Measurements from ENCODE around the gene FCN2.

The FCN2 gene

DNA sequence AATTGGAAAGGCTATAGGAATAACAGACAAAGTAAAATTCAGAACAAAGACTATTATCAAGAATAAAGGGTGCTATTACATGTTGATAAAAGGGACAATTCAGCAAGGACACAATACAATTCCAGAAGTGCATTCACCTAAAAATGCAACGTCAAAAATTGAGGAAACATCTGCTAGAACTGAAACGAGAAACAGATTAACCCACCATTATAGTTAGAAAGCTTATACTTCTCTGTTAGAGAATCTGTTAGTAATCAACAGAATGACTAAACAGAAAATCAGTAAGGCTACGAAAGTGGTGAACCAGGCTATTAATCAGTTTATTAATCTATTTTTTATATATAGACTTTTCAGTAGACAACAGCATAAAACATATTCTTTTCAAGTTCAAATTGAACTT, 22.3 kb downstream of the FCN2 start:
- Histone ChIP-seq H3K27me3 (replicated peaks; ENCODE audit: insufficient read depth, low read length) (peaks cover 80% of the 10 kb centered on the region), H3K4me1 (ENCODE audit: low read length) (0 out of 2 replicates have a peak, but pooled peaks cover 3% of the 10 kb centered on the region)

GRCh38 chr9:134908524-134909309, 28.1 kb downstream of the FCN2 start:
- no peak for TF ChIP-seq EZH2 (optimal IDR thresholded peaks at IDR 0.05; ENCODE audit: low read depth, low read length)
- TF ChIP-seq EZH2phosphoT487 (IDR thresholded peaks at IDR 0.05; ENCODE audit: low read length) = no peak
- TF ChIP-seq, protein P1, sequence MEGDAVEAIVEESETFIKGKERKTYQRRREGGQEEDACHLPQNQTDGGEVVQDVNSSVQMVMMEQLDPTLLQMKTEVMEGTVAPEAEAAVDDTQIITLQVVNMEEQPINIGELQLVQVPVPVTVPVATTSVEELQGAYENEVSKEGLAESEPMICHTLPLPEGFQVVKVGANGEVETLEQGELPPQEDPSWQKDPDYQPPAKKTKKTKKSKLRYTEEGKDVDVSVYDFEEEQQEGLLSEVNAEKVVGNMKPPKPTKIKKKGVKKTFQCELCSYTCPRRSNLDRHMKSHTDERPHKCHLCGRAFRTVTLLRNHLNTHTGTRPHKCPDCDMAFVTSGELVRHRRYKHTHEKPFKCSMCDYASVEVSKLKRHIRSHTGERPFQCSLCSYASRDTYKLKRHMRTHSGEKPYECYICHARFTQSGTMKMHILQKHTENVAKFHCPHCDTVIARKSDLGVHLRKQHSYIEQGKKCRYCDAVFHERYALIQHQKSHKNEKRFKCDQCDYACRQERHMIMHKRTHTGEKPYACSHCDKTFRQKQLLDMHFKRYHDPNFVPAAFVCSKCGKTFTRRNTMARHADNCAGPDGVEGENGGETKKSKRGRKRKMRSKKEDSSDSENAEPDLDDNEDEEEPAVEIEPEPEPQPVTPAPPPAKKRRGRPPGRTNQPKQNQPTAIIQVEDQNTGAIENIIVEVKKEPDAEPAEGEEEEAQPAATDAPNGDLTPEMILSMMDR (IDR thresholded peaks at IDR 0.05; ENCODE audit: low read length) = no peak
- no peak overlapping the region for H3K4me2 ChIP-seq (ENCODE audit: low read depth, low read length)

More for the DNA sequence above, 22.3 kb downstream of the FCN2 start:
- H3K4me2 ChIP-seq (ENCODE audit: low read depth, low read length) = no peak overlapping the region
- H3K9ac ChIP-seq (ENCODE audit: low read length) = no peak overlapping the region
- H3K9me2 ChIP-seq (replicated peaks; ENCODE audit: insufficient read depth, low read length) = no peaks in the 10 kb centered on the region
- H3K9me3 ChIP-seq (replicated peaks; ENCODE audit: insufficient read depth, low read length) = no peaks in the 10 kb centered on the region
- no peaks in the 10 kb centered on the region; the same call in 1 of the 2 replicates for H4K20me1 ChIP-seq (ENCODE audit: insufficient read depth, low read length)
- H3K36me3 ChIP-seq (replicated peaks; ENCODE audit: insufficient read depth, low read length) = no peaks in the 10 kb centered on the region
- no peak overlapping the region for H3K27ac ChIP-seq (ENCODE audit: low read length)
- H3F3A ChIP-seq (ENCODE audit: insufficient read depth, low read length) = no peaks in the 10 kb centered on the region
- TF ChIP-seq EZH2phosphoT487 (IDR thresholded peaks at IDR 0.05; ENCODE audit: low read length) (no peak), EZH2 (optimal IDR thresholded peaks at IDR 0.05; ENCODE audit: low read depth, low read length) (no peak)
- TF ChIP-seq, protein P1 (IDR thresholded peaks at IDR 0.05; ENCODE audit: low read length) = no peak
- H2AFZ ChIP-seq (ENCODE audit: low read length) = no peak overlapping the region
- no peaks in the 10 kb centered on the region for H3K79me2 ChIP-seq (ENCODE audit: low read length)
- no peak overlapping the region for H3K4me3 ChIP-seq (ENCODE audit: low read length)
- DNase-seq = no peak

DNA sequence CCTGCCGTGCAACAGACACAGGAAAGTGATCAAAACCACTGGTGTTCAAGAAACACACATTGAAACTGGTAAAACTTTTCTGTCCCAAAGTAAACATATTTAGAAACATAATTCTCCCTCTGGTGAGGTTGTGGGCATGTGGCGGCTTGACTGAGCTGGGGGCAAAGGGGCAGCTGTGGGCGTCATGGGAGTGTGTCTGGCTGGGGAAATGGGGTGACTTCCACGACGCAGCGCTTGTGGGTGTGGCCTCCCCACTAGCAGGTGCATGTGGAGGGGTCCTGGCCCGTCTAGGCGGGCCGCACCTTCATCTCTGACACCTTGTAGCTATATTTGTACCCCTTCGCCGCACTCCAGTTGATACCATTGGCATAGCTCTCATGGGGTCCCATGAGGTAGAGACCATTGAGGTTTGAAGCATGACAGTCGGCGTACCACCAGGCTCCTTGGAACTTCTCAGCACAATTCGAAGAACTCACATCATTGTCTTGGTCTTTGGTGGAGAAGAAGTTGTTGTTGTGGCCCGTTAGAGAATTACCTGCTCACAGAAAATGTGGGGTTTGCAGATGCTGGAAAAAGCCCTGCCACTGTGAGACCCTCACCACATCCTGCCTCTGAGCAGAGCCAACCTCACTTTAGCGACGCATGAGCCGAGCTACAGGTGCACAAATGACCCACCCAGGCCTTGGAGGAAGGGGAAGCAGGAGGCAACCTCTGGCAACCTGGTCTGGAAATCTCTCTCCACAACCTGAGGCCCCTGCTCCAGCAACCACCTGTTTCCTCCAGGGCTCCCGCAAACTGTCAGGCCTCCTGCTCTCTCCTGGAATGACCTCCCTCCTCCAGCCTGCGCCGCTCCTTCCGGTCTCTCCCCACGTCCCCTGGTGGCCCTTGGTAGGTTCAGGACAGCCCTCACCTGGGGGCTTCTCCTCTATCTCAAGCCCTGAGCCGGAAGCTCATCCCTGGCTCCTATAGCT, 29.2 kb downstream of the FCN2 start:
- Histone ChIP-seq H3K9ac (ENCODE audit: low read length) (no peak overlapping the region), H3K79me2 (ENCODE audit: low read length) (no peaks in the 10 kb centered on the region), H3K27ac (ENCODE audit: low read length) (no peak overlapping the region), H3K4me3 (ENCODE audit: low read length) (no peak overlapping the region), H4K20me1 (ENCODE audit: insufficient read depth, low read length) (no peaks in the 10 kb centered on the region; the same call in 1 of the 2 replicates), H3F3A (ENCODE audit: insufficient read depth, low read length) (no peaks in the 10 kb centered on the region), H2AFZ (ENCODE audit: low read length) (no peak overlapping the region), H3K36me3 (replicated peaks; ENCODE audit: insufficient read depth, low read length) (no peaks in the 10 kb centered on the region), H3K4me1 (ENCODE audit: low read length) (no peaks in the 10 kb centered on the region), H3K27me3 (replicated peaks; ENCODE audit: insufficient read depth, low read length) (peaks cover 92% of the 10 kb centered on the region), H3K9me3 (replicated peaks; ENCODE audit: insufficient read depth, low read length) (no peaks in the 10 kb centered on the region), H3K4me2 (ENCODE audit: low read depth, low read length) (no peak overlapping the region), H3K9me2 (replicated peaks; ENCODE audit: insufficient read depth, low read length) (no peaks in the 10 kb centered on the region)
- TF ChIP-seq, protein P1 (IDR thresholded peaks at IDR 0.05; ENCODE audit: low read length) = no peak
- TF ChIP-seq EZH2phosphoT487 (IDR thresholded peaks at IDR 0.05; ENCODE audit: low read length) (no peak), EZH2 (optimal IDR thresholded peaks at IDR 0.05; ENCODE audit: low read depth, low read length) (no peak)
- DNase-seq = no peak

More at GRCh38 chr9:134908524-134909309, 28.1 kb downstream of the FCN2 start:
- H3K27me3 ChIP-seq (replicated peaks; ENCODE audit: insufficient read depth, low read length) = peaks cover 93% of the 10 kb centered on the region
- no peaks in the 10 kb centered on the region for H3K4me1 ChIP-seq (ENCODE audit: low read length)
- H3K4me3 ChIP-seq (ENCODE audit: low read length) = no peak overlapping the region
- no peaks in the 10 kb centered on the region; the same call in 1 of the 2 replicates for H4K20me1 ChIP-seq (ENCODE audit: insufficient read depth, low read length)
- H3K27ac ChIP-seq (ENCODE audit: low read length) = no peak overlapping the region
- no peaks in the 10 kb centered on the region for H3K9me3 ChIP-seq (replicated peaks; ENCODE audit: insufficient read depth, low read length)
- no peak for DNase-seq
- no peaks in the 10 kb centered on the region for H3K79me2 ChIP-seq (ENCODE audit: low read length)
- H2AFZ ChIP-seq (ENCODE audit: low read length) = no peak overlapping the region
- no peaks in the 10 kb centered on the region for H3K36me3 ChIP-seq (replicated peaks; ENCODE audit: insufficient read depth, low read length)
- no peaks in the 10 kb centered on the region for H3K9me2 ChIP-seq (replicated peaks; ENCODE audit: insufficient read depth, low read length)
- no peaks in the 10 kb centered on the region for H3F3A ChIP-seq (ENCODE audit: insufficient read depth, low read length)
- H3K9ac ChIP-seq (ENCODE audit: low read length) = no peak overlapping the region

All from MM.1S (cell line).